WTC11 (cell line): ENCODE data around the gene PA2G4. TPM values are rescaled to one million over a fixed set of nuclear protein-coding genes. Genes with fewer than 3 reads are reported as not detected.

Source experiments
- ATF1 ChIP-seq: sonication (generic); formaldehyde crosslinking; IDR thresholded peaks from 2 replicates; pipeline ENCODE4 v1.8.1; 2023; ENCODE audit warnings: mild to moderate bottlenecking, moderate library complexity, missing genetic modification reagents
- ESRRA ChIP-seq: sonication (generic); formaldehyde crosslinking; IDR thresholded peaks from 2 replicates; pipeline ENCODE4 v1.8.1; 2022; ENCODE audit warnings: mild to moderate bottlenecking, missing genetic modification reagents, borderline replicate concordance
- ETV6 ChIP-seq: sonication (generic); formaldehyde crosslinking; IDR thresholded peaks from 2 replicates; pipeline ENCODE4 v1.8.1; 2022; ENCODE audit warnings: mild to moderate bottlenecking, missing genetic modification reagents
- FOXP1 ChIP-seq: sonication (generic); formaldehyde crosslinking; IDR thresholded peaks from 2 replicates; pipeline ENCODE4 v1.8.0; 2022; ENCODE audit warnings: missing genetic modification reagents, mild to moderate bottlenecking, moderate library complexity, borderline replicate concordance
- GRHL2 ChIP-seq: fragments of 250-450 bp; sonication (Bioruptor Pico); IDR thresholded peaks from 2 replicates; pipeline ENCODE4 v1.8.0; 2022; ENCODE audit warnings: mild to moderate bottlenecking, moderate library complexity; ENCODE audit not compliant: insufficient replicate concordance, severe bottlenecking
- JUN ChIP-seq: sonication (generic); formaldehyde crosslinking; IDR thresholded peaks from 2 replicates; pipeline ENCODE4 v1.8.0; 2023; ENCODE audit warnings: mild to moderate bottlenecking, missing genetic modification reagents
- NR1H2 ChIP-seq: sonication (generic); formaldehyde crosslinking; IDR thresholded peaks from 2 replicates; pipeline ENCODE4 v1.9.0; 2021; ENCODE audit warnings: mild to moderate bottlenecking, moderate library complexity, missing genetic modification reagents
- NR3C1 ChIP-seq: sonication (generic); formaldehyde crosslinking; conservative IDR thresholded peaks from 2 replicates; pipeline ENCODE4 v1.8.1; 2023; ENCODE audit warnings: low read depth, mild to moderate bottlenecking, missing genetic modification reagents
- SMAD3 ChIP-seq: sonication (generic); formaldehyde crosslinking; IDR thresholded peaks from 2 replicates; pipeline ENCODE4 v1.8.0; 2022; ENCODE audit warnings: missing genetic modification reagents, mild to moderate bottlenecking, borderline replicate concordance
- SP1 ChIP-seq: sonication (generic); formaldehyde crosslinking; conservative IDR thresholded peaks from 2 replicates; pipeline ENCODE4 v1.8.1; 2022; ENCODE audit warnings: missing genetic modification reagents
- TEAD4 ChIP-seq: sonication (generic); formaldehyde crosslinking; IDR thresholded peaks from 2 replicates; pipeline ENCODE4 v1.8.0; 2022; ENCODE audit warnings: mild to moderate bottlenecking, missing genetic modification reagents
- TP53 ChIP-seq: sonication (generic); formaldehyde crosslinking; IDR thresholded peaks from 2 replicates; pipeline ENCODE4 v1.8.1; 2023; ENCODE audit warnings: mild to moderate bottlenecking, missing genetic modification reagents
- ZNF138 ChIP-seq: sonication (generic); formaldehyde crosslinking; conservative IDR thresholded peaks from 2 replicates; pipeline ENCODE4 v1.8.1; 2022; ENCODE audit warnings: mild to moderate bottlenecking, moderate library complexity, missing genetic modification reagents
- ZNF263 ChIP-seq: sonication (generic); formaldehyde crosslinking; IDR thresholded peaks from 2 replicates; pipeline ENCODE4 v1.8.1; 2022; ENCODE audit warnings: low read depth, mild to moderate bottlenecking, moderate library complexity, missing genetic modification reagents
- ZNF317 ChIP-seq: sonication (generic); formaldehyde crosslinking; IDR thresholded peaks from 2 replicates; pipeline ENCODE4 v1.8.1; 2023; ENCODE audit warnings: low read depth, mild to moderate bottlenecking, moderate library complexity, missing genetic modification reagents, borderline replicate concordance
- ZNF416 ChIP-seq: fragments of 250-450 bp; sonication (Bioruptor Pico); IDR thresholded peaks from 2 replicates; pipeline ENCODE4 v1.9.0; 2021; ENCODE audit warnings: mild to moderate bottlenecking, inconsistent platforms
- total RNA-seq: library from RNA; stranded (reverse); gene quantifications from 3 replicates; pipeline ENCODE4 v1.2.3, GENCODE V29; 2021
- TF ChIP-seq, protein P1 (sequence below): fragments of 250-450 bp; sonication (Bioruptor Pico); IDR thresholded peaks from 2 replicates; pipeline ENCODE4 v2.1.2; 2022; ENCODE audit warnings: mild to moderate bottlenecking, moderate library complexity
- TF ChIP-seq, protein P2 (sequence below): sonication (generic); formaldehyde crosslinking; IDR thresholded peaks from 2 replicates; pipeline ENCODE4 v1.8.1; 2022; ENCODE audit warnings: low read depth, mild to moderate bottlenecking, moderate library complexity, missing genetic modification reagents, borderline replicate concordance
- TF ChIP-seq, protein P3 (sequence below): sonication (generic); formaldehyde crosslinking; IDR thresholded peaks from 2 replicates; pipeline ENCODE4 v1.8.1; 2022; ENCODE audit warnings: low read depth, missing genetic modification reagents, borderline replicate concordance
- TF ChIP-seq, protein P4 (sequence below): fragments of 250-450 bp; sonication (Bioruptor Pico); IDR thresholded peaks from 2 replicates; pipeline ENCODE4 v1.9.0; 2021; ENCODE audit warnings: moderate library complexity, mild to moderate bottlenecking, inconsistent platforms, borderline replicate concordance
- TF ChIP-seq, protein P5 (sequence below): sonication (generic); formaldehyde crosslinking; IDR thresholded peaks from 2 replicates; pipeline ENCODE4 v1.8.0; 2023; ENCODE audit warnings: missing genetic modification reagents, mild to moderate bottlenecking, borderline replicate concordance
- TF ChIP-seq, protein P6 (sequence below): sonication (generic); formaldehyde crosslinking; IDR thresholded peaks from 2 replicates; pipeline ENCODE4 v1.8.1; 2023; ENCODE audit warnings: mild to moderate bottlenecking, missing genetic modification reagents, moderate library complexity
- TF ChIP-seq, protein P7 (sequence below): sonication (generic); formaldehyde crosslinking; IDR thresholded peaks from 2 replicates; pipeline ENCODE4 v1.8.1; 2022; ENCODE audit warnings: mild to moderate bottlenecking, moderate library complexity, missing genetic modification reagents
- TF ChIP-seq, protein P8 (sequence below): sonication (generic); formaldehyde crosslinking; IDR thresholded peaks from 2 replicates; pipeline ENCODE4 v1.8.1; 2022; ENCODE audit warnings: mild to moderate bottlenecking, missing genetic modification reagents, moderate library complexity, borderline replicate concordance

The PA2G4 gene
- total RNA-seq, 1 experiment from 2014 or later = 249 TPM

DNA sequence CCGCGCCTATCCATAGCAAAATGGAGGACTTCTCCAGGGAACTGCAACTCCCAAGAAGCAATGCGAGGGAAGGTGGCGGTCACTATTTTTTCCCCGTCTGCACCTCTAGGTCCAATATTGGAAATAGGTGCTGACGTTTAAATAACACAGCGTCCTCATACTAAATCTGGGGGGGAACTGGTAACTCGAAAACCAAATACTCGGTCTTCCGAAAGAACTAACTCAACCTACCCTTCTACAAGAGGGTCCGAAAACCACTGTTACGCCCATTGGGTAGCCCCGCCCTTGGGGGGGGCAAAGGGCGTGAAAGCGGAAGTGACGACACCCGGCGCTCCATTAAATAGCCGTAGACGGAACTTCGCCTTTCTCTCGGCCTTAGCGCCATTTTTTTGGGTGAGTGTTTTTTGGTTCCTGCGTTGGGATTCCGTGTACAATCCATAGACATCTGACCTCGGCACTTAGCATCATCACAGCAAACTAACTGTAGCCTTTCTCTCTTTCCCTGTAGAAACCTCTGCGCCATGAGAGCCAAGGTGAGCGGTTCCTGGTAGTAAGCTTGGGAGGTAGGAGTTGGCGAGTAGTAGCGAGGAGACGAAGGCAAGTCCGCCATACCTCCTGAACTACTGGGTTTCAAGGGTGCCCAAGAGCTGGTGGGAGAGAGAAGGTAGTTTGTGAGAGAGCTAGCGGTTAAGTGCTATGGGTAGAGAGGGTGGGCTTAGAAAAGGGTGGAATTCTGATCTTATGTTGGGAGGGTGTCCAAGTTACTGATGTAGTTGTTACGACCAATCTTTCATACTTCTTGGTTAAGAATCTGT, 12.1 kb downstream of the PA2G4 start, which contains the start of gene RPL41 (continued):
- TF ChIP-seq, protein P1, sequence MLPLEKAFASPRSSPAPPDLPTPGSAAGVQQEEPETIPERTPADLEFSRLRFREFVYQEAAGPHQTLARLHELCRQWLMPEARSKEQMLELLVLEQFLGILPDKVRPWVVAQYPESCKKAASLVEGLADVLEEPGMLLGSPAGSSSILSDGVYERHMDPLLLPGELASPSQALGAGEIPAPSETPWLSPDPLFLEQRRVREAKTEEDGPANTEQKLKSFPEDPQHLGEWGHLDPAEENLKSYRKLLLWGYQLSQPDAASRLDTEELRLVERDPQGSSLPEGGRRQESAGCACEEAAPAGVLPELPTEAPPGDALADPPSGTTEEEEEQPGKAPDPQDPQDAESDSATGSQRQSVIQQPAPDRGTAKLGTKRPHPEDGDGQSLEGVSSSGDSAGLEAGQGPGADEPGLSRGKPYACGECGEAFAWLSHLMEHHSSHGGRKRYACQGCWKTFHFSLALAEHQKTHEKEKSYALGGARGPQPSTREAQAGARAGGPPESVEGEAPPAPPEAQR (CRISPR knock-in tag) = no peak; the same call in 1 of the 2 replicates
- no peak for TF ChIP-seq NR1H2 (CRISPR knock-in tag)
- TF ChIP-seq GRHL2 (CRISPR knock-in tag) = no peak
- TF ChIP-seq ZNF317 (CRISPR knock-in tag) = no peak
- no peak for TF ChIP-seq ESRRA (CRISPR knock-in tag)
- TF ChIP-seq, protein P2, sequence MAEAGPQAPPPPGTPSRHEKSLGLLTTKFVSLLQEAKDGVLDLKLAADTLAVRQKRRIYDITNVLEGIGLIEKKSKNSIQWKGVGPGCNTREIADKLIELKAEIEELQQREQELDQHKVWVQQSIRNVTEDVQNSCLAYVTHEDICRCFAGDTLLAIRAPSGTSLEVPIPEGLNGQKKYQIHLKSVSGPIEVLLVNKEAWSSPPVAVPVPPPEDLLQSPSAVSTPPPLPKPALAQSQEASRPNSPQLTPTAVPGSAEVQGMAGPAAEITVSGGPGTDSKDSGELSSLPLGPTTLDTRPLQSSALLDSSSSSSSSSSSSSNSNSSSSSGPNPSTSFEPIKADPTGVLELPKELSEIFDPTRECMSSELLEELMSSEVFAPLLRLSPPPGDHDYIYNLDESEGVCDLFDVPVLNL (CRISPR knock-in tag) = no peak
- TF ChIP-seq ZNF263 = no peak
- peak; percentile 66; the same call in 1 of the 2 replicates for TF ChIP-seq JUN (CRISPR knock-in tag)
- TF ChIP-seq, protein P3, sequence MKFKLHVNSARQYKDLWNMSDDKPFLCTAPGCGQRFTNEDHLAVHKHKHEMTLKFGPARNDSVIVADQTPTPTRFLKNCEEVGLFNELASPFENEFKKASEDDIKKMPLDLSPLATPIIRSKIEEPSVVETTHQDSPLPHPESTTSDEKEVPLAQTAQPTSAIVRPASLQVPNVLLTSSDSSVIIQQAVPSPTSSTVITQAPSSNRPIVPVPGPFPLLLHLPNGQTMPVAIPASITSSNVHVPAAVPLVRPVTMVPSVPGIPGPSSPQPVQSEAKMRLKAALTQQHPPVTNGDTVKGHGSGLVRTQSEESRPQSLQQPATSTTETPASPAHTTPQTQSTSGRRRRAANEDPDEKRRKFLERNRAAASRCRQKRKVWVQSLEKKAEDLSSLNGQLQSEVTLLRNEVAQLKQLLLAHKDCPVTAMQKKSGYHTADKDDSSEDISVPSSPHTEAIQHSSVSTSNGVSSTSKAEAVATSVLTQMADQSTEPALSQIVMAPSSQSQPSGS = no peak
- TF ChIP-seq, protein P4, sequence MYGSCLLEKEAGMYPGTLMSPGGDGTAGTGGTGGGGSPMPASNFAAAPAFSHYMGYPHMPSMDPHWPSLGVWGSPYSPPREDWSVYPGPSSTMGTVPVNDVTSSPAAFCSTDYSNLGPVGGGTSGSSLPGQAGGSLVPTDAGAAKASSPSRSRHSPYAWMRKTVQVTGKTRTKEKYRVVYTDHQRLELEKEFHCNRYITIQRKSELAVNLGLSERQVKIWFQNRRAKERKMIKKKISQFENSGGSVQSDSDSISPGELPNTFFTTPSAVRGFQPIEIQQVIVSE (CRISPR knock-in tag) = no peak; the same call in 1 of the 2 replicates
- peak; percentile 77; the same call in 1 of the 2 replicates for TF ChIP-seq ZNF416 (CRISPR knock-in tag)
- TF ChIP-seq, protein P5, sequence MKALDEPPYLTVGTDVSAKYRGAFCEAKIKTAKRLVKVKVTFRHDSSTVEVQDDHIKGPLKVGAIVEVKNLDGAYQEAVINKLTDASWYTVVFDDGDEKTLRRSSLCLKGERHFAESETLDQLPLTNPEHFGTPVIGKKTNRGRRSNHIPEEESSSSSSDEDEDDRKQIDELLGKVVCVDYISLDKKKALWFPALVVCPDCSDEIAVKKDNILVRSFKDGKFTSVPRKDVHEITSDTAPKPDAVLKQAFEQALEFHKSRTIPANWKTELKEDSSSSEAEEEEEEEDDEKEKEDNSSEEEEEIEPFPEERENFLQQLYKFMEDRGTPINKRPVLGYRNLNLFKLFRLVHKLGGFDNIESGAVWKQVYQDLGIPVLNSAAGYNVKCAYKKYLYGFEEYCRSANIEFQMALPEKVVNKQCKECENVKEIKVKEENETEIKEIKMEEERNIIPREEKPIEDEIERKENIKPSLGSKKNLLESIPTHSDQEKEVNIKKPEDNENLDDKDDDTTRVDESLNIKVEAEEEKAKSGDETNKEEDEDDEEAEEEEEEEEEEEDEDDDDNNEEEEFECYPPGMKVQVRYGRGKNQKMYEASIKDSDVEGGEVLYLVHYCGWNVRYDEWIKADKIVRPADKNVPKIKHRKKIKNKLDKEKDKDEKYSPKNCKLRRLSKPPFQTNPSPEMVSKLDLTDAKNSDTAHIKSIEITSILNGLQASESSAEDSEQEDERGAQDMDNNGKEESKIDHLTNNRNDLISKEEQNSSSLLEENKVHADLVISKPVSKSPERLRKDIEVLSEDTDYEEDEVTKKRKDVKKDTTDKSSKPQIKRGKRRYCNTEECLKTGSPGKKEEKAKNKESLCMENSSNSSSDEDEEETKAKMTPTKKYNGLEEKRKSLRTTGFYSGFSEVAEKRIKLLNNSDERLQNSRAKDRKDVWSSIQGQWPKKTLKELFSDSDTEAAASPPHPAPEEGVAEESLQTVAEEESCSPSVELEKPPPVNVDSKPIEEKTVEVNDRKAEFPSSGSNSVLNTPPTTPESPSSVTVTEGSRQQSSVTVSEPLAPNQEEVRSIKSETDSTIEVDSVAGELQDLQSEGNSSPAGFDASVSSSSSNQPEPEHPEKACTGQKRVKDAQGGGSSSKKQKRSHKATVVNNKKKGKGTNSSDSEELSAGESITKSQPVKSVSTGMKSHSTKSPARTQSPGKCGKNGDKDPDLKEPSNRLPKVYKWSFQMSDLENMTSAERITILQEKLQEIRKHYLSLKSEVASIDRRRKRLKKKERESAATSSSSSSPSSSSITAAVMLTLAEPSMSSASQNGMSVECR (CRISPR knock-in tag) = no peak; the same call in 1 of the 2 replicates
- TF ChIP-seq SP1 = peak; percentile 89
- TF ChIP-seq, protein P6, sequence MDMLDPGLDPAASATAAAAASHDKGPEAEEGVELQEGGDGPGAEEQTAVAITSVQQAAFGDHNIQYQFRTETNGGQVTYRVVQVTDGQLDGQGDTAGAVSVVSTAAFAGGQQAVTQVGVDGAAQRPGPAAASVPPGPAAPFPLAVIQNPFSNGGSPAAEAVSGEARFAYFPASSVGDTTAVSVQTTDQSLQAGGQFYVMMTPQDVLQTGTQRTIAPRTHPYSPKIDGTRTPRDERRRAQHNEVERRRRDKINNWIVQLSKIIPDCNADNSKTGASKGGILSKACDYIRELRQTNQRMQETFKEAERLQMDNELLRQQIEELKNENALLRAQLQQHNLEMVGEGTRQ = no peak
- no peak for TF ChIP-seq ZNF138
- TF ChIP-seq, protein P7, sequence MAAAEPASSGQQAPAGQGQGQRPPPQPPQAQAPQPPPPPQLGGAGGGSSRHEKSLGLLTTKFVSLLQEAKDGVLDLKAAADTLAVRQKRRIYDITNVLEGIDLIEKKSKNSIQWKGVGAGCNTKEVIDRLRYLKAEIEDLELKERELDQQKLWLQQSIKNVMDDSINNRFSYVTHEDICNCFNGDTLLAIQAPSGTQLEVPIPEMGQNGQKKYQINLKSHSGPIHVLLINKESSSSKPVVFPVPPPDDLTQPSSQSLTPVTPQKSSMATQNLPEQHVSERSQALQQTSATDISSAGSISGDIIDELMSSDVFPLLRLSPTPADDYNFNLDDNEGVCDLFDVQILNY = 0 out of 2 replicates have a peak, but pooled peaks have one; percentile 10
- no peak for TF ChIP-seq SMAD3 (CRISPR knock-in tag)
- no peak for TF ChIP-seq NR3C1
- TF ChIP-seq, protein P8, sequence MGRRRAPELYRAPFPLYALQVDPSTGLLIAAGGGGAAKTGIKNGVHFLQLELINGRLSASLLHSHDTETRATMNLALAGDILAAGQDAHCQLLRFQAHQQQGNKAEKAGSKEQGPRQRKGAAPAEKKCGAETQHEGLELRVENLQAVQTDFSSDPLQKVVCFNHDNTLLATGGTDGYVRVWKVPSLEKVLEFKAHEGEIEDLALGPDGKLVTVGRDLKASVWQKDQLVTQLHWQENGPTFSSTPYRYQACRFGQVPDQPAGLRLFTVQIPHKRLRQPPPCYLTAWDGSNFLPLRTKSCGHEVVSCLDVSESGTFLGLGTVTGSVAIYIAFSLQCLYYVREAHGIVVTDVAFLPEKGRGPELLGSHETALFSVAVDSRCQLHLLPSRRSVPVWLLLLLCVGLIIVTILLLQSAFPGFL = no peak; the same call in 1 of the 2 replicates
- peak; percentile 79; the same call in 1 of the 2 replicates for TF ChIP-seq ETV6 (CRISPR knock-in tag)
- no peak for TF ChIP-seq TEAD4
- TF ChIP-seq FOXP1 = 0 out of 2 replicates have a peak, but pooled peaks have one; percentile 31
- TF ChIP-seq TP53 (CRISPR knock-in tag) = no peak
- TF ChIP-seq ATF1 (CRISPR knock-in tag) = no peak
